GM19468 (cell line): ENCODE data around the gene TRIM46.
"Not testable (repeated sequence)": the region's sequence is repeated elsewhere in the genome, so short reads cannot be mapped to it uniquely, and the experiment has no call there.

Experiments used
- ATAC-seq: cut with Tn5 transposase; IDR thresholded peaks from one replicate; pipeline ENCODE4 v1.9.1; 2021; ENCODE audit warnings: mild to moderate bottlenecking, moderate library complexity, moderate number of reproducible peaks; ENCODE audit not compliant: unreplicated experiment; ENCODE audit errors: extremely low read depth

Gene TRIM46

DNA sequence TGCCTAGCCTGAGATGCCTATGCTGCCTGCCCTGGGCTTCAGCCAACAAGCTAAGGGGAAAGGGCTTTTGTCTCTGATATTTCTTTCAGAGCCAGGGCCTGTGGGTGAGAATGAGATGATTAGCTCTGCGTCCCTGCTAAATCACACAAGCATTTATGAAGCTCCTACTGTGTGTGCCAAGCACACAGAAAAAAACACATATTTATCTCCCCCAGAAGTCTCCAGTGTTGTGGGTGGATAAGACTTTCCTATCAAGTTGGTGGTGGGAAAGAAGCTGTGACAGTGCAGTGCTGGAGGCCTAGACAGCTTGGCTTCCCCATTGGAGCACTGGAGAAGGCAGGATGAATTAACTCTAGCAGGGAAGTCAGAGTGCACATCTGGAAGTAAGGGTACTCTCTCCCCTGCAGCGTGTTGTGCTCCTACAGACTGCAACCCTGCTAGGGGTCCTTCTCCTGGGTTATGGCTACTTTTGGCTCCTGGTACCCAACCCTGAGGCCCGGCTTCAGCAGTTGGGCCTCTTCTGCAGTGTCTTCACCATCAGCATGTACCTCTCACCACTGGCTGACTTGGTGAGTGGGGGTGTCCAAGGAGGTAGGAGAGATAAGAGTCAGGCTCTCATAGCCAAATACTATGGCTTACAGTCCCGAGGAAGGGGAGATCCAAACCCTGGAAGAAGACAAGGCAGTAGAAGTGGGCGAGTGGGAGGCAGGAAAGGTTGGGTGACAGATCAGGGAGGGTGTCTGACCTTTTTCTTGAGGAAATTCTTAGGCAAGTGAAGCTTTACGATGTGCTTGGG is 36.3 kb upstream of the TRIM46 start:
- no peak for ATAC-seq

DNA sequence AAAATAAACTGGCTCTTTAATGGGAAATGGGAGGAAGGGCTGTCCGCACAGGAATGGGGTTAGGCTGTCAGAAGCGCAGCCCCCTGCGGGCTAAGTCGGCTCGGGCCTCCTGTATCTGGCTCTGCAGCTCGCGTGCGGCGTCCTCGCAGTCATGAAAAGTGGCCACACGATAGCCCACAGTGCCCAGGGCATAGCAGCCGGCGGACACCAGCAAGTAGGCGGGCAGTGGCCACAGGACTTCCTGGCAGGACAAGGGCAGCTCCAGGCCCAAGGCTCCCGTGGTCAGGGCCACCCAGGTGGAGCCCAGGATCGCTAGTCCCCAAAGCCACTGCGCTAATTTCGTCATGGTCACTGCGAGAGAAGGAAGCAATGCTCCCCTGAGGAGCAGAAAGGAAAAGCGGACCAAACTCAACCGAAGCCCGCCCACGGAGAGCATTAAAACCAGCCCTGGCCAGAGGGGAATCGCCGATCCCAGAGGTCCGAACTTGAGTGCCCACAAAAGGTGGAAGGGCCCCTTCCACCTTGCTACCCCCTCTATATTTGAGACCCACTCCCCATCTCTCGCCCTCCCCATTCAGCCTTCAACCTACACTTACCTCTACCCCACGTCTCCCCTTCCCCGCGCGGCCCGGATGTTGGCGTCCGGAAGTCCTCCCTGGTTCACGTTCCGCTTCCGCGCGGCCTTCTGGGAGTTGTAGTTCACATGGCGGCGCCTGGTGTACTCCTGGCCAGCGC is 33.6 kb upstream of the TRIM46 start, which contains the start of gene DPM3:
DPM3 (minus strand) TSS at position 637 of the 735 bp plus-strand sequence; CDS start at position 346, 291 bp downstream.
- no peak for ATAC-seq

- no peak for ATAC-seq
Observed at GRCh38 chr1:155140630-155140953, 33.1 kb upstream of the TRIM46 start.

DNA sequence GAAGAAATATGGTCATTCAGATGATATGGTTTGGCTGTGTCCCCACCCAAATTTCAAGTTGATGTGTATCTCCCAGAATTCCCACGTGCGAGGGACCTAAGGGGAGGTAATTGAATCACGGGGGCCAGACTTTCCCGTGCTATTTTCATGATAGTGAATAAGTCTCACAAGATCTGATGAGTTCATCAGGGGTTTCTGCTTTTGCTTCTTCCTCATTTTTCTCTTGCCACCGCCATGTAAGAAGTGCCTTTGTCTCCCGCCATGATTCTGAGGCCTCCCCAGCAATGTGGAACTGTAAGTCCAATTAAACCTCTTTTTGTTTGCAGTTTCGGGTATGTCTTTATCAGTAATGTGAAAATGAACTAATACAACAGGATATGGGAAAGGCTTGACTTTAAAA is 31.9 kb upstream of the TRIM46 start:
- no peak for ATAC-seq

DNA sequence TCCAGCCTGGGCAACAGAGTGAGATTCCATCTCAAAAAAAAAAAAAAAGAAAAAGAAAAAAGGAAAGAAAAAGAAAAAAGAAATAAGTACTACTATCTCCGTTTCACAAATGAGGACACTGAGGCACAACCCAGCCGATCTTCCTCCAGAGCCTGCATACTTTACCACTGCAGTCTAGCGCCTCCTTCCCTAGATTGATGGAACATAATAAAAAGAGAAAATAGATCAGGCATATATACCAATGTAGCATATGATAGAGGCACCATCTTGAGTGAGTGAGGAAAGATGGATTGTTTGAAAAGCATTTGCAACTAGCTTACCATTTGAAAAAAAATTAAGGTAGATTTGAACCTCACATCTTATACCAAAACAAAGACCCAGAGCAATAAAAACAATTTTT is 28.2 kb upstream of the TRIM46 start:
- ATAC-seq, result no peak

GRCh38 chr1:155155996-155156643 is 17.5 kb upstream of the TRIM46 start:
- ATAC-seq, result not testable (repeated sequence)

- ATAC-seq, result no peak
Observed at GRCh38 chr1:155158991-155159390, 14.7 kb upstream of the TRIM46 start.

DNA sequence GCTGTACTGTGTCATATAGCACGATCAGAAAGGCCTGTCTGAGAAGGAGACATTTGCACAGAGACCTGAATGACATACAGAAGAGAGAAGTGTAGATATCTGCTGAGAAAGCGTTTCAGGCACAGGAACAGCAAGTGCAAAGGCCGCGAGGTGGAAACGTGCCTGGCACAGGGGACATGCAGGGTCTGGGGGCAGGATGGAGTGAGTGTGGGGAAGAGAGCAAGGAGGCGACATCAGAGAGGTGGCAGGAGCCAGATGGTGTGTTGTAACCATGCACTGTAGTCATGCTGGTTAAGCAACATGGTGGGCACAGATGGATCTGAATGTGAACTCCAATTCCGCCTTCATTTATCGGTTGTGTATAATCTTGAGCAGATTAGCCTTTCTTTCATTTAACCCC is 13.5 kb upstream of the TRIM46 start:
- no peak for ATAC-seq

GRCh38 chr1:155162631-155163030 is 11.0 kb upstream of the TRIM46 start:
- ATAC-seq, result not testable (repeated sequence)

DNA sequence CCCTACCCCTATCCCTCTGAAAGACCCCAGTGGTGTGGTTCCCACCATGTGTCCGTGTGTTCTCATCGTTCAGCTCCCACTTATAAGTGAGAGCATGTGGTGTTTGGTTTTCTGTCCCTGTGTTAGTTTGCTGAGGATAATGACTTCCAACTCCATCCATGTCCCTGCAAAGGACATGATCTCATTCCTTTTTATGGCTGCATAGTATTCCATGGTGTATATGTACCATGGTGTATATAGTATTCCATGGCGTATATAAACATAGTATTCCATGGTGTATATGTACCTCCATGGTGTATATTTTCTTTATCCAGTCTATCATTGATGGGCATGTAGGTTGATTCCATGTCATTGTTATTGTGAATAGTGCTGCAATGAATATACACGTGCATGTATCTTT is 9.9 kb upstream of the TRIM46 start:
- ATAC-seq, result not testable (repeated sequence)

GRCh38 chr1:155164625-155165024 is 9.0 kb upstream of the TRIM46 start:
- not testable (repeated sequence) for ATAC-seq

DNA sequence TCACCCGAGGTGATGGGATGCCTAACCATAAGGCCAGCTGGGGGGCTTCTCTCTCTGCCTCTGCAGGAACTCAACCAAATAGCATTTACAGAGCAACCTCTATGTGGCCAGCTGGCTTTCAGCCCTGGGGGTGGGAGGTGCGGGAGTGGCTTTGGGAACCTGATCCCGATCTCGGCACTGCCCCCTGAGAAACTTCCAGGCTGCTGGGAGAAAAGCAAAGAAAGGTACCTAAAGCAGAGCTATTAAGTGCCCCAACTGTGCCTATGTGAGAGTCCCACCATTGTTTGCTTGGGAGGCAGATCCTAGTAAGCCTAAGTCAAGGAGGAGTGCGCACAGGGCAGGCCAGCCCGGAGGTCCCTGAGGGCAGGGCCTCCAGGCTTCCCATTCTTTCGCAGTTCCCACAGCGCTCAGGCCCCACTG is 7.6 kb upstream of the TRIM46 start:
- ATAC-seq, result no peak

DNA sequence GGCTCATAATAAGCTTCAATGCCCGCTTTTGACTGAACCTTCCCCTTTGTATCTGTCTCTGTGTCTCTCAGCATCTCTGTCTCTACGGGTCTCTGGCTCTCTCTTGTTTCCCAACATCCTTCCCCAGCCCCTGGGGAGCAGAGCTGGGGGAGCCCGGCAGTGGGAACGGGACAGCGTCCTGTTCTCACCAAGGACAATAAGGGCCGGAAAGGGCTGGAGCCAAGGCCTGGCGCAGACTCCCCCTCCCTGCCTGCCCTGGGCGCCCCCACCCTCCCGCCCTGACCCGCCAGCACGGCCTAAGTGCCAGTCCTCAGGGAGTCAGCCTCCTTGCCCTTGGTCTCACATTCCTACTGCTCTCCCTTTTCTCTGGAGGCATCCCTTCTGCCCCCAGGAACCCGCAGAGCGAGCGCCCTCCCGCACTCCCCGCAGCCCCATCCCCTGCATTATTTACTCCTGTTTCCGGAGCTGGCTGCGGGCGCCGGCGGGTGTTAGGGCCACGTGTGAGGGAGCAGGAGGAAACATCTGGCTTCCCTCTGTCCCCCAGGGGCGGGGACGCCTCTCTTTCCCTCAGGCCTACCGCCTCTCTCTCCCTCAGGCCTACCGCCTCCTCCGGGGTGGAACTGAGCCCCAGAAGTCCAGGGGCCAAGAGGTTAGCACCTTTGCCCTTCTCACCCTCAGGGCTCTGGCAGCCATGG is 7.0 kb upstream of the TRIM46 start:
- no peak for ATAC-seq

- no peak for ATAC-seq
Observed at GRCh38 chr1:155167166-155168104, 6.2 kb upstream of the TRIM46 start.

GRCh38 chr1:155168105-155168445 is 5.6 kb upstream of the TRIM46 start:
- ATAC-seq, result not testable (repeated sequence)

GRCh38 chr1:155168456-155169210 is 5.0 kb upstream of the TRIM46 start:
- ATAC-seq, result no peak

DNA sequence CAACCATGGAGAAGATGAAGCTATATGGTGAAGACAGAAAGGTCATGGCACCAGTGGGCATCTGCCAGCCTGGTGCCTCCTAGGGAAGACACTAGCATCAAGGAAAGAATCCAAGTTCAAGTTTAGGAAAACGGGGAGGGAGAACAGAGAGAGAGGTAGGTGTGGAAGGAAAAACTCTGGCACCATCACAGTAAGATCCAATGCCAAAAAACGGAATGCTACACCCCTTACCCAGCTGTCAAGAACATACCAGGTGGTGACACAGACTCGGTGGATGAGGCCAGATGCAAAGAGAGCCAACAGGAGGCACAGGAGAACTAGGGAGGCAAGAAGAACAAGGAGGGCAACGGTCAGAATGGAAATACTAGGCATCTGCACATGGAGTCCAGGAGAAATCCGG is 4.1 kb upstream of the TRIM46 start:
- ATAC-seq, result no peak

GRCh38 chr1:155170101-155170785 is 3.4 kb upstream of the TRIM46 start:
- no peak for ATAC-seq
